Astrocyte (in vitro differentiated cells and primary cell): ENCODE data around the gene ZNF618.

Experiments used
- CTCF ChIP-seq: IDR thresholded peaks from 2 replicates; pipeline ENCODE4 v1.5.1; 2011; ENCODE audit warnings: low read depth, mild to moderate bottlenecking, inconsistent platforms, low read length, moderate library complexity; ENCODE audit not compliant: insufficient read depth
- EZH2 ChIP-seq: IDR thresholded peaks from 2 replicates; pipeline ENCODE4 v1.6.1; 2012; ENCODE audit warnings: mild to moderate bottlenecking, low read length, inconsistent platforms; ENCODE audit not compliant: insufficient read depth

- no peak for TF ChIP-seq CTCF
- TF ChIP-seq EZH2: no peak
These were observed 6.6 kb downstream of the ZNF618 start for GRCh38 chr9:113882636-113883164.
